Kidney capillary endothelial cell (primary cell): ENCODE results near the gene LAS1L.
"Not testable (repeated sequence)": the region's sequence is repeated elsewhere in the genome, so short reads cannot be mapped to it uniquely, and the experiment has no call there.

Experiments used
- DNase-seq: peaks from one replicate; pipeline ENCODE4 v3.0.0-alpha.2; 2018; ENCODE audit warnings: low spot score

Gene LAS1L

DNA sequence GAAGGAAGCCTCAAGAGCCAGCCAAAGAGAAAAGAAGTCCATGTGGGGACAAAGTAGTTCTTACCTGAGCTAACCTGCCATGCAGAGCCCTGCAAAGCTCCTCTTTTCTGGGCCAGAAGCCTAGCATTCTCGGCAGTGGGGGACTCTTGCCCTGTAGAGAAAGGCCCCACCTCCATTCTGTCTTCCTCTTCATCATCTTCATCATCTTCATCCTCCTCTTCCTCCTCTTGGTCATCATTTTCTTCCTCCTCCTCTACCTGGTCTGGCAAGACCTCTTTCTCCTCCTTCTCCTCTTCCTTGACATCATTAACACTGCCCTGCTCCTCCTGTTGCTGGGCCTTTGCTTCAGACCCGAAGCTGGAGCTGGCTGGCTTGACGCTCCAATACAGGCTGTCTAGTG, 16.7 kb downstream of the LAS1L start:
- no peak for DNase-seq

DNA sequence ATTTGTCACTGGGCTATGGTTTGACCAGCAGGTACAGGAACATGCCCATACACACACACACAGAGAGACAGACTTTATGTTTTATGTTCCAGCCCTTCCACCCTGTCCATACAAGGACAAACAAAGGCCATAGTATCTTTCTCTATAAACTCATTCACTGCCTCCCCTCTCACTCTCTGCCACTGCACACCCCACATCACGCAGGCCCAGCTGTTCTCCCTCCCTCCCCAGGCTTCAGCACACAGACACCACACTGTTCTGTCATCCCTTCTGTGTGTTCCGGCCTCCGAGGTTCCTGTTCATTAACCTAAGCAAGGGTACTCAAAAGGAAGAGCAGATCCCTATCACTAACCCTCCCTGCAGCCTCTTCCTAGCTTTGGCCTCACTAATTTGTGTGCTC, 17.8 kb downstream of the LAS1L start:
- no peak for DNase-seq

DNA sequence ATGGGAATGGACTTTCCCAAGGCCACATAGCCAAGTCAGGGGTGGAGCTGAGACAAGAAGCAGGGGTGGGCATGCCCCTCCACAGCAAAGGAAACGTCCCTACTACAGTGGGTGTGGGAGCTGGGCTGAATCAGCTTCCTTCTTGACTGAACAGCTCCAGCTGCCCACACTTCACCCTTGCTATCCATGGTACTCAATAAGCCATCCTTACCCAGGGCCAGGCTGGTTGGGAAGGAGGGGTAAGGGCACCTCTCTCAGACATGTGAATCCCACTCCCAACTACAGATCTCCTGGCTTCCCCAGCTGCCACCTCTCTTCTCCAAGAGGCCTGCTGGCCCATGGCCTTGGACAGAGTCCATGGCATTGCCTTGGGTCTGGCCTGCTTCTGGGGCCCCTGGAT, 21.0 kb downstream of the LAS1L start:
- DNase-seq, result no peak

DNA sequence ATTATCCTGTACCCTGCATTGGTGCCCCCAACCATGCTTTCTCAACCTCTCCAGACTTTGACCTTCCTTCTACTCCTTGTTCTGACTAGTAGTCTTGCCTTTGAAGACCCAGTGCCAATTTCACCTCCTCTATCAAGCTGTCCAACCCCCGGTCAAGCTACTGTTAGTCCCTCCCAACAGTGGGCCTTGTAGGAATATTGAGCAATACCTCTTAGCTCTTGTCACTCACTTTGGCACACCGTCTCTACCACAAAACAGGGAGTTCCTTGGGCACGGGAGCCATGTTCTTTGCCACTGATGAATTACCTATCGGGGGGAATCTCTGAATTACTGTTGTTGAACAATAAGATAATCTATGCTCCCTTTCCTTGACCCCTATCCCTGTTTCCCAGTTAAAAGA, 25.2 kb downstream of the LAS1L start:
- no peak for DNase-seq

DNA sequence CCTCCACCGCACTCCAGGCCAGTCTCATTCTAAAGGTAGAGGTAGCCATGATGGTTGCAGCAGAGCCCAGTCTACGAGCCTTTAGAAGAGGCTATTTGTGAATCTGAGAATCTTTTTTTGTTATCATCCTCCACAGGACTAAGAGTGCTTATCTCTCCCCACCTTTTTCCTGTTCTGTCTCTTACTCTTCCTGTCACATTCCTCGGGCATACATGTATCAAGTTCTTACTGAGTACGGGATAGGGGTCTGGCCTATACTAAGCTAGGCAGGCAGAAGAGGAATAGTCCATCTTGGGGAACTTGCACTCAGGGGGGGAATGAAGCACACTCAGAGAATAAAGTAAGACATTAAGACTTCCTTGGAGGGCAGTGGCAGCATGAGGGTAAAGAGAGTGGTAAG, 25.7 kb downstream of the LAS1L start:
- DNase-seq, result no peak

DNA sequence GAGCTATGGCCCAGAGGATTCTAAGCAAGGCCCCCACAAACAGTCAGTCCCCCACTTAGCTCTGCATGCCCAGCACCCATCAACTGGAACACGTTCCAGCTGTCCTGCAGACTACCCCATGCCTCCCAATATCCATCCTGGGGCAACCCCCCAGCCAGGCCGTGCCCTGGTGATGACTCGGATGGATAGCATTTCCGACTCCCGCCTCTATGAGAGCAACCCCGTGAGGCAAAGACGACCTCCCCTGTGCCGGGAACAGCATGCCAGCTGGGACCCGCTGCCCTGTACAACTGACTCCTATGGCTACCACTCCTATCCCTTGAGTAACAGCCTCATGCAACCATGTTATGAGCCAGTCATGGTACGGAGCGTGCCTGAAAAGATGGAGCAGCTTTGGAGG, 32.0 kb downstream of the LAS1L start:
- DNase-seq, result no peak

DNA sequence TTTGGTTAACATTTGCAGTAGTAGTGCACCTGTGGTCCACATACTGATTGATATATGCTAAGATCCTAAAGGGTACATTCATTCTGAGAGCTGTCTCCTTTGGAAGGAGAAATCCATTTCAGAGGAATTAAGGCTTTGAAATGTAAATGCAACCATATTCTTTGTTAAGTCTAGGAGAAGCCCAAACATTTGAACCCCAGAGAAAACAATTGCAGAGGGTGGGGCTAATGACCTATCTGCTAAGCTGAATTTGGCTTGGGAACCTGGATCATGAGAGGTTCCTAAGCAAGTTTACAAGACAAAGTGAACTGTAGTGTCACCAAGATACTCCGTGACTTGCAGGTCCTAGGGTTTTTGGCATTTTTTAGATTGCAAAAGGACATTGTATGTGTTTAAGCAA, 41.2 kb downstream of the LAS1L start:
- no peak for DNase-seq

DNA sequence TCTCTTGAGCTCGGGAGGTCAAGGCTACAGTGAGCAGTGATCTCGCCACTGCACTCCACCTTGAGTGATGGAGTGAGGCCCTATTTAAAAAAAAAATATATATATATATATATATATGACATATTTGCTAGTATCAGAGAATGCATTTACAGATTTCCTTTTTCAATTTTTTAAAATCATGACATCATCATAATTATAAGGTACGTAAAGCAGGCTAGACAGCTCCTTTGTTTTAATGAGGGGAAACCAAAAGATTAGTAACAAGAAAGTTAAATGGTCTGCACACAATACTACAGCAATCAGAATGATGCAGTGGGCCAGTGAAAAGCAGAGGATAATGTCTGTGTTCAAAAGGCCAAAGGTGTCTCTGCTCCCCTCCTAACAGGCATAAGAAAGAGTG, 43.0 kb downstream of the LAS1L start:
- no peak for DNase-seq

DNA sequence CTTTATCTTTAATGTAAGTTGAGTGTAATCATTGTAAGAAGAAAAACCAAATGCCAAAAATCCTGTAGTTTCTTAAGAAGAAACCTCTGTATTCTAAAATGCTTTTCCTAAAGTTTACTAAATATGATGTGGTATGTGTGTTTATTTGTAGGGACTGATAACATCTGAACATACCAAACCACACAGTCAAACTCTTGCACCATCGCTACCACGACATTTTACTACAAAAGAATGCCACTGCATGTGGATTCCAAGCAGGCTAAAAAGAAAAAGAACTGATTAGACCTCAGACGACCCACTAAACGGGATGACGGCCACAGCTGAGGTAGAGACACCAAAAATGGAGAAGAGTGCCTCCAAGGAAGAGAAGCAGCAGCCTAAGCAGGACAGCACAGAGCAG, 46.1 kb downstream of the LAS1L start:
- no peak for DNase-seq

DNA sequence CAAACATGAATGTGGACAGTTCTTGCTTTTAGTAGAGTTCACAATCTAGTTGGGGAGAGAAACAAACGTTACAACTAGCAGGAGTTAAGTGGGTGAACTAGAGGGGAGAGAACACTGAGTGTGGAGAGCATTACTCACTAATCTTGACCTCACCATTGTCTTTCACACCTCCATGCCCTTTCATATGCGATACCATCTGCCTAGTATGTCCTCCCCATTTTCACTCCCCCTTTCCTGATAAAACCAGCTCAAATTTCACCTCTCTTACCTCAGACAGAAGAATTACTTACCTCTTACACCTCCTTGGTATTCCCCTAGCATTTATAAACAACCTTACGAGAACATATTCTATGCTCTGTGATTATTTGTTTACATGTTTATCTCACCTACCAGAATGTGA, 53.6 kb downstream of the LAS1L start:
- no peak for DNase-seq

DNA sequence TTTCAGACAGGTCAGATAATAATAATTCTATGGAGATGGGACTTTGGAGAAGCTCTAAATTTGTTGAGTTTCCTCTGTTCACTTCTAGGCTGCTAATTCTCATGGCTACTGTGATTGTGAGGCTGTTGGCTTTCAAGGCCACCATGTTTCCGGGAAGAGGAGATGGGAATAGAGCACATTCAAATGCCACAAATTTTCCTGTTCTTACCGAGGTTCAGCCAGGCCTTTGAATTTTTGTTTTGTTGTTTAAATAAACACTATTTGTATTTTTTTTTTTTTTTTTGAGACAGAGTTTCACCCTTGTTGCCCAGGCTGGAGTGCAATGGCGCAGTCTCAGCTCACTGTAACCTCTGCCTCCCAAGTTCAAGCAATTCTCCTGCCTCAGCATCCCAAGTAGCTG, 55.5 kb downstream of the LAS1L start:
- not testable (repeated sequence) for DNase-seq

DNA sequence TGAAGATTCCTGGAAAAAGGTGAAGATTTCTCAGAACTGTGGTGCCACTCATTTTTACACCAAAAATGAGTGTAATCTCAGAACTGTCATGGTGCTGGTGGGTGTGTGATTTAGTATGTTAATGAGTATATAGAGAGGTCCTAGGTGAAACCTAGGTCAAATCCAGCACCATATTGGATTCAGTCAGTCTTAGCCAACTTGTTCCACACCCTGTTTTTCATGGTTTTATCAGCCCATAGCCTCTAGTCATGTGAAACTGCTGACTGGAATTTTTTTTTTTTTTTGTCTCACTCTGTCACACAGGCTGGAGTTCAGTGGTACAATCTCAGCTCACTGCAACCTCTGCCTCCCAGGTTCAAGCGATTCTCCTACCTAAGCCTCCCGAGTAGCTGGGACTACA, 58.0 kb downstream of the LAS1L start:
- DNase-seq, result no peak

DNA sequence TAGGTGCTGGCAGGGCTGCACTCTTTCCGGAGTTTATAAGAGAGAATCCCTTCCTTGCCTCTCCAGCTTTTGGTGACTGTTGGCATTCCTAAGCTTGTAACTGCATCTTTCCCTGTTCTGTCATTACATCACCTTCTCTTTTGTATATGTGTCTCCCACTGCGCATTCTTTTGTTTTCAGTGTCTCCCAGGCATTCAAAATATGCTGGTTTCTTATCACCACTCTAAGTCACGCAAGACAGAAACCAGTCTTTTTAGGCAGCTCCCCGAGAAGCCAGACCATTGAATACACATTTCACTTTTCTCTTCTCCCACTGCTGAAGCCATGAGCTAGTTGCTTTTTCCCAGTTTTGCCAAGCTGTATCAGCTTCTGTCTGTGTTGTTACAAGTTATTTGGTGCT, 71.0 kb downstream of the LAS1L start:
- DNase-seq, result no peak
